Effector memory CD8-positive, alpha-beta T cell (primary cell): Measurements from ENCODE around the gene FXYD2.

Experiments
- ATAC-seq: fragments of 150-1000 bp; cut with Tn5 transposase; replicated peaks from 2 replicates; pipeline ENCODE4 v1.10.0; 2021; ENCODE audit warnings: mild to moderate bottlenecking, moderate library complexity
- DNase-seq, 3 experiments: peaks; one replicate each; pipeline ENCODE4 v3.0.0; 2021
- H3K27ac Mint-ChIP-seq, 2 donors: one replicate each; pipeline ENCODE4 v1.8.0; 2022; ENCODE audit warnings: mild to moderate bottlenecking in 2 of 2, mixed read lengths in 2 of 2, moderate library complexity in 2 of 2
- H3K27me3 Mint-ChIP-seq, 2 donors: one replicate each; pipeline ENCODE4 v1.8.0; 2022; ENCODE audit warnings: mixed read lengths in 2 of 2
- H3K36me3 Mint-ChIP-seq: one replicate; pipeline ENCODE4 v1.8.0; 2022; ENCODE audit warnings: mild to moderate bottlenecking, moderate library complexity, mixed read lengths; ENCODE audit not compliant: insufficient read depth
- H3K4me1 Mint-ChIP-seq, 2 donors: one replicate each; pipeline ENCODE4 v1.8.0; 2022; ENCODE audit warnings: low read depth in 2 of 2, mixed read lengths in 2 of 2
- H3K4me3 Mint-ChIP-seq, 2 donors: one replicate each; pipeline ENCODE4 v1.8.0; 2022; ENCODE audit warnings: mild to moderate bottlenecking in 2 of 2, mixed read lengths in 2 of 2, moderate library complexity in 2 of 2
- H3K9me3 Mint-ChIP-seq, 2 donors: one replicate each; pipeline ENCODE4 v1.8.0; 2022; ENCODE audit warnings: mixed read lengths in 2 of 2

The FXYD2 gene

GRCh38 chr11:117789241-117789640, 35.3 kb downstream of the FXYD2 start:
- ATAC-seq (no peak), DNase-seq (no peak)
- no peaks in the 10 kb centered on the region for H3K36me3 Mint-ChIP-seq
- no peaks in the 10 kb centered on the region for H3K4me1 Mint-ChIP-seq
- no peaks in the 10 kb centered on the region for H3K9me3 Mint-ChIP-seq
- no peak overlapping the region for H3K27ac Mint-ChIP-seq
- no peak overlapping the region for H3K4me3 Mint-ChIP-seq
- H3K27me3 Mint-ChIP-seq: peaks cover 76 to 100% of the 10 kb centered on the region in 2 donors

DNA sequence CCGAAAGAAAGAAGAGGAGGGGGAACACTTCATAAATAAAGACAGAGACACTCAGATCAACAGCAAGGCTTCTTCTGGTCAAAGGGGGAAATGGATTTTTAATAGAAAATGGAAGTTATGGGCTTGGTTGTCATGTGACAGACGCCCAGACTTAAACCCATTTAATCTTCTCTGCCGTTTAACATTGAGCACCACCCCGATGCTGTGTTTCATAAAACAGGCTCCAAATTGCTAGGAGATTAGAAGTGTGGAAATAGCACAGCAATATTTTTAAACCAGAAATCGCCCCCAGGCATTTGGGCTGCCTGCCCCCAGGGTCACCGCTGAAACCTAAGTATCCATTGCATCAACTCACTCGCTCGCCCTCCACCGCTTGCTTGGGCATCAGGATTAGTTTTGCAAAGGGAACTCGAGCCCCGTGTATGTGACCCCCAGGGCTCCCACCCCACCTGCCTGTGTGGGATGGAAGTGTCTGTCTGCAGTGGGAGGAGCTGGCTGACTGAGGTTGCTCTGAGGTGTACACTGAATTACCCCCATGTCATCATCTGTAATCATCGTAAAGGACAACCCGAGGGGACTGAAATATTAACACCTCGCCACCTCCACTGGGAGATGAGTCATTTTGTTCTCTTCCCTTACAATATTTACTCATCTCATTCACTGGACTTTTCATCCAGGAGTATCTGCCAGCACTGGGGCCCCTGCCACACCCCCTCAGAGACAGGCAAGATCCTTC, 38.2 kb downstream of the FXYD2 start:
- H3K27me3 Mint-ChIP-seq: peaks cover 70 to 100% of the 10 kb centered on the region in 2 donors
- no peak overlapping the region for H3K27ac Mint-ChIP-seq
- no peak overlapping the region for H3K4me3 Mint-ChIP-seq
- no peaks in the 10 kb centered on the region for H3K4me1 Mint-ChIP-seq
- no peaks in the 10 kb centered on the region for H3K9me3 Mint-ChIP-seq
- no peak for DNase-seq
- H3K36me3 Mint-ChIP-seq: no peaks in the 10 kb centered on the region
- no peak for ATAC-seq

- H3K9me3 Mint-ChIP-seq: no peaks in the 10 kb centered on the region
- H3K4me3 Mint-ChIP-seq: no peak overlapping the region
- peaks cover 82 to 98% of the 10 kb centered on the region in 2 donors for H3K27me3 Mint-ChIP-seq
- H3K27ac Mint-ChIP-seq: no peak overlapping the region
- DNase-seq: no peak
- ATAC-seq: no peak
- H3K4me1 Mint-ChIP-seq: no peaks in the 10 kb centered on the region
- H3K36me3 Mint-ChIP-seq: no peaks in the 10 kb centered on the region
Measured at GRCh38 chr11:117782101-117782500, 42.4 kb downstream of the FXYD2 start.

DNA sequence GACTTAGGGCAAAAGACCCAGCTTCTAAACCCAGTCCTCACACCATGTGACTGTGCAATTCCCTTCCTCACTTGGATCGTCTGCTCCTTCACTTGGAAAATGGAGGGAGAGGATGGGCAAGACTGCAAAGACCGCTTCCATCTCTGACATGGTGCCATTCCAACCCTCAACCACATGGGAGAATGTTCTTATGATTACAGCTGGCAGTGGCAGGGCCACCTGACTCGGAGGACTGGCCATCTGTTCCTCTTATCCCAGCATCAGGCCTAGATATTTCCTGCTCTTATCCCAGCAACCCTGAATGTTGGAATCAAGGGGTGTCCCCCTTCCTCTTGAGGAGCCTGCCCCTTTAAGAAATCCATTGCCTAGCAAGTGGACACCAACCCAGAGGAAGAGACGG, 42.9 kb downstream of the FXYD2 start:
- DNase-seq: no peak
- H3K9me3 Mint-ChIP-seq: no peaks in the 10 kb centered on the region
- no peaks in the 10 kb centered on the region for H3K36me3 Mint-ChIP-seq
- H3K27ac Mint-ChIP-seq: no peak overlapping the region
- H3K27me3 Mint-ChIP-seq: peaks cover 80 to 98% of the 10 kb centered on the region in 2 donors
- no peak overlapping the region for H3K4me3 Mint-ChIP-seq
- no peak for ATAC-seq
- no peaks in the 10 kb centered on the region for H3K4me1 Mint-ChIP-seq

GRCh38 chr11:117780456-117780855, 44.1 kb downstream of the FXYD2 start:
- H3K27me3 Mint-ChIP-seq: peaks cover 74 to 98% of the 10 kb centered on the region in 2 donors
- no peaks in the 10 kb centered on the region for H3K4me1 Mint-ChIP-seq
- H3K27ac Mint-ChIP-seq: peak overlapping the region in 1 of 2 donors; percentile 46
- no peaks in the 10 kb centered on the region for H3K36me3 Mint-ChIP-seq
- ATAC-seq (no peak), DNase-seq (no peak)
- no peaks in the 10 kb centered on the region for H3K9me3 Mint-ChIP-seq
- H3K4me3 Mint-ChIP-seq: no peak overlapping the region

DNA sequence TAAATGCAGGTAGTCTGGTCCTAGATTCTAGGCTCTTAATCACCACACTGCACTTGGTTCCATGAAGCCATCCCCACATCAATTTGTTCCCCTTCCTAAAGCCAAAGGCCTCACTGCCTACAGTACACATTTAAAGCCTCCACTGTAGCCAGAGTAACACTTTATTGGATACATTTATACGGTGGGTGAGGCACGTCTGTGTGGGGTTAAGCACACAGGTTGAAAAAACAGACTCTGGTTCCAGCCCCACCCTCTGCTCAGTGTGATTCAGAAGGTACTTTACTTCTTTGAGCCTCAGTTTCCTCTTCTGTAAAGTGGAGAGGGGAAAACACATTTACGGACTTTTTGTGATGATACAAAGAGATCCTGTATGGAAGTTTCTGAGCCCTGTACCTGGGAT, 50.0 kb downstream of the FXYD2 start:
- peaks cover 3% of the 10 kb centered on the region for H3K36me3 Mint-ChIP-seq
- H3K4me3 Mint-ChIP-seq: no peak overlapping the region
- ATAC-seq: no peak
- H3K4me1 Mint-ChIP-seq: no peaks in the 10 kb centered on the region
- no peak overlapping the region for H3K27ac Mint-ChIP-seq
- H3K27me3 Mint-ChIP-seq: peaks cover 46 to 84% of the 10 kb centered on the region in 2 donors
- DNase-seq: no peak
- H3K9me3 Mint-ChIP-seq: no peaks in the 10 kb centered on the region

DNA sequence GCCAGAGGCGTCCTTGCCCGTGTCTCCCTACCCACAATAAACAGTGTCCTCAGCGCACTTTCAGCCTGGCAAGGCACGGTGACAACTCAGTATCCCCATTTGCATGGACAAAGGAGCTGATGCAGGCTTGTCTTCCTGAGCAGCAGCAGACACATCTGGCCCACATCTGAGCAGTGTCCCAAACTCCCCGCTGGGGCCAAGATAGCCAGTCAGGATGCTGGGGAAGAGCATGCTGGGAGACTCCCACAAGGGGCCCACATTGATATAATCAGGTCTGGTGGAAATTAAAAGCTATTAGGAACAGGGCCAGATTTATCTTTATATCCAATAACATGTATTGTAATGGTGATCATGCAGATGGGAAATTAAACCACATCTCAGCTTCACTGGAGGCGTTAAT, 52.2 kb downstream of the FXYD2 start:
- DNase-seq (no peak), ATAC-seq (no peak)
- no peak overlapping the region for H3K27ac Mint-ChIP-seq
- no peaks in the 10 kb centered on the region for H3K4me1 Mint-ChIP-seq
- H3K36me3 Mint-ChIP-seq: peaks cover 3% of the 10 kb centered on the region
- no peak overlapping the region for H3K4me3 Mint-ChIP-seq
- H3K9me3 Mint-ChIP-seq: no peaks in the 10 kb centered on the region
- H3K27me3 Mint-ChIP-seq: peaks cover 32 to 76% of the 10 kb centered on the region in 2 donors

DNA sequence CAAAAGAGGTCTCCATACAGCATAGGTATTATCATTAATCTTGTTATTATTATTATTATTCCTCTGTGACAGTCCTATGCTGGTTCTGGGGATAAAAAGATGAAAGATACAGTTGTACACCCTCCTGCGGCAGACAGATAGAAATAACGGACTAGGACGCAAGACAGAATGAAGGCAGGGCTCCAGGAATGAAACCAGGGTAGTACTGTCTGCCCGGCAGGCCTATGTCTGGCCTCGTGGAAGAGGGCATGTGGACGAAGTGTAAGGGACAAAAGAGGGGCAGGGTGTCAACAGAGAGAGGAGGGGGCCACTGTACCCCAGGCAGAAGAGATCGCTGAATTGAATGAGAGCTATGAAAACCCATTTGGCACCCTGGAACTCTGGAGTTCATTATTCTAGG, 52.7 kb downstream of the FXYD2 start:
- H3K4me1 Mint-ChIP-seq: no peaks in the 10 kb centered on the region
- no peak overlapping the region for H3K27ac Mint-ChIP-seq
- H3K4me3 Mint-ChIP-seq: no peak overlapping the region
- no peaks in the 10 kb centered on the region for H3K9me3 Mint-ChIP-seq
- DNase-seq: no peak
- H3K27me3 Mint-ChIP-seq: peaks cover 32 to 76% of the 10 kb centered on the region in 2 donors
- H3K36me3 Mint-ChIP-seq: peaks cover 3% of the 10 kb centered on the region
- ATAC-seq: no peak

GRCh38 chr11:117771197-117771596, 53.3 kb downstream of the FXYD2 start:
- Mint-ChIP-seq H3K4me1 (no peaks in the 10 kb centered on the region), H3K9me3 (no peaks in the 10 kb centered on the region), H3K27me3 (peaks cover 32 to 76% of the 10 kb centered on the region in 2 donors), H3K27ac (no peak overlapping the region), H3K36me3 (peaks cover 3% of the 10 kb centered on the region), H3K4me3 (no peak overlapping the region)
- DNase-seq: no peak
- ATAC-seq: no peak

GRCh38 chr11:117770061-117770460, 54.5 kb downstream of the FXYD2 start:
- Mint-ChIP-seq H3K9me3 (no peaks in the 10 kb centered on the region), H3K27ac (no peak overlapping the region), H3K4me3 (no peak overlapping the region), H3K36me3 (peaks cover 3% of the 10 kb centered on the region), H3K27me3 (peaks cover 22 to 76% of the 10 kb centered on the region in 2 donors), H3K4me1 (no peaks in the 10 kb centered on the region)
- no peak for DNase-seq
- no peak for ATAC-seq
